ENCODE data around the gene LCE3A. TPM values are rescaled to one million over a fixed set of nuclear protein-coding genes. Genes with fewer than 3 reads are reported as not detected.

LCE3A gene
- total and polyA plus RNA-seq, 10 donors = not detected

DNA sequence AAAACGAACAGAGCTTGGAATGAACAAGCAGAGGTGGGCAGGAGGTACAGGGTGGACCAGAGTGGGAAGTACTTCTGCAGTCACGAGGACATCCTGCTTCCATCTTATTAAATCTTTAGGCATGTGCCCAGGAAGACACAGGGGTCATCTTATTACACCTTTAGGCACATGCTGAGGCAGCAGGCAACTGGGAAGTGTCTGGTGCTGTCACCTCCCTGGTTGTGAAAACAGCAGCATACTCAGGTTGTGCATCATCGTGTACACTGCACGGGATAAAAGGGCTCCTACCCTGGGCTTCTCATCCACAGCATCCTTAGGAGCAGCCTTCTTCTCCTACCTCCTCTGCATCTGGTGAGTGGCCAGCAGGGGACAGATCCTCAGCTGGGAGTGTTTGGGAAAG is 23.0 kb downstream of the LCE3A start, which contains the start of gene LCE3C:
Gene LCE3C, plus strand, starts transcription at position 301 of the 400 bp plus-strand sequence. CDS start 498 bp downstream, outside the sequence.
- intact Hi-C loops (cut with DNase I; ENCODE audit: low total_unique reads) = no loop called here
- H3K36me3 ChIP-seq = no peaks in the 10 kb centered on the region
- DNase-seq = no peak
- no peak within 1 kb of the TSS for H3K4me3 ChIP-seq
- H3K4me1 ChIP-seq = no peaks in the 10 kb centered on the region
- peaks cover 0 to 17% (median 3%) of the 10 kb centered on the region in 8 donors for H3K9me3 ChIP-seq
- H3K27ac ChIP-seq = no peak within 1 kb of the TSS
- TF ChIP-seq CTCF (IDR thresholded peaks at IDR 0.05 in 8 of 11, conservative IDR thresholded peaks at IDR 0.05 in 3 of 11) (no peak), POLR2AphosphoS5 (IDR thresholded peaks at IDR 0.05) (no peak), POLR2A (IDR thresholded peaks at IDR 0.05) (no peak)
- WGBS, 5 donors = 75 to 78% (median 78%) methylated on average over 3 to 4 of the region's 4 CpGs; no CpG with 5 or more reads in 2 of the 5 donors
- H3K27me3 ChIP-seq (replicated peaks in 1 of 7) = no peaks in the 10 kb centered on the region

DNA sequence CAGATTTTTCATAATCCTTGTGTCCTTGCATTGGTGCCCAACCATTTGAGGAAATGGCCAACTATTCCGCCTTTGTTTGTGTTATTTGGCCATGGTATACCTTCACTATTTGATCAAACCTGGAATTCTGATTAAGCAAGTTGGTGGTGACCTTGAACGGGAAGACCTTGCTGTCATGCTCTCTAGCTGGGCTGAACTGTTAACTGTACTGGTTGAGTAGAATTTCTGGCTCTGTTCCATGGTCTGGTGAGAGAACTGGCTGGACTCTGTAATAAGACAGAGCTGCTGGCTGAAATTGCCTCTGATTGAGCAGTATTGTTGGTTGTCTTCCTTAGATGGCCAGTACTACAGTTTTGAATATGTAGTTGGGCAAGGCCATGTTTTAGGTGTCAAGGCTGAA is 25.9 kb downstream of the LCE3A start:
- no peak for DNase-seq
- no peaks in the 10 kb centered on the region for H3K27me3 ChIP-seq (replicated peaks in 1 of 7)
- 80 to 88% (median 81%) methylated on average over 1 to 2 of the region's 2 CpGs; no CpG with 5 or more reads in 2 of the 5 donors for WGBS, 5 donors
- no peak overlapping the region for H3K27ac ChIP-seq
- H3K4me1 ChIP-seq = no peaks in the 10 kb centered on the region
- intact Hi-C loops (cut with DNase I; ENCODE audit: low total_unique reads) = no loop called here
- TF ChIP-seq POLR2AphosphoS5 (IDR thresholded peaks at IDR 0.05) (no peak), CTCF (IDR thresholded peaks at IDR 0.05 in 8 of 11, conservative IDR thresholded peaks at IDR 0.05 in 3 of 11) (no peak), POLR2A (IDR thresholded peaks at IDR 0.05) (no peak)
- peaks cover 0 to 17% (median 3%) of the 10 kb centered on the region in 8 donors for H3K9me3 ChIP-seq
- no peaks in the 10 kb centered on the region for H3K36me3 ChIP-seq
- H3K4me3 ChIP-seq = no peak overlapping the region

- no peaks in the 10 kb centered on the region for H3K36me3 ChIP-seq
- H3K4me3 ChIP-seq = no peak overlapping the region
- H3K9me3 ChIP-seq = no peaks in the 10 kb centered on the region
- no peak for TF ChIP-seq POLR2A (IDR thresholded peaks at IDR 0.05)
- TF ChIP-seq CTCF (IDR thresholded peaks at IDR 0.05 in 8 of 11, conservative IDR thresholded peaks at IDR 0.05 in 3 of 11) = no peak
- TF ChIP-seq POLR2AphosphoS5 (IDR thresholded peaks at IDR 0.05) = no peak
- H3K27ac ChIP-seq = no peak overlapping the region
- DNase-seq = no peak
- H3K27me3 ChIP-seq (replicated peaks in 1 of 7) = peaks cover 0 to 1% (median 0%) of the 10 kb centered on the region in 7 donors
- intact Hi-C loops (cut with DNase I; ENCODE audit: low total_unique reads) = no loop called here
- 43 to 64% (median 63%) methylated on average over 1 of the region's 1 CpG; no CpG with 5 or more reads in 2 of the 5 donors for WGBS, 5 donors
- H3K4me1 ChIP-seq = no peaks in the 10 kb centered on the region
Observed at GRCh38 chr1:152585586-152585985, 37.3 kb downstream of the LCE3A start.

- WGBS, 5 donors = 54 to 81% (median 67%) methylated on average over 1 of the region's 1 CpG
- H3K36me3 ChIP-seq = no peaks in the 10 kb centered on the region
- no peak overlapping the region for H3K27ac ChIP-seq
- H3K27me3 ChIP-seq (replicated peaks in 1 of 7) = peaks cover 0 to 21% (median 0%) of the 10 kb centered on the region in 7 donors
- no peaks in the 10 kb centered on the region for H3K9me3 ChIP-seq
- no peaks in the 10 kb centered on the region for H3K4me1 ChIP-seq
- no peak overlapping the region for H3K4me3 ChIP-seq
- intact Hi-C loops (cut with DNase I; ENCODE audit: low total_unique reads) = no loop called here
- DNase-seq = no peak
- TF ChIP-seq POLR2AphosphoS5 (IDR thresholded peaks at IDR 0.05) (no peak), CTCF (IDR thresholded peaks at IDR 0.05 in 8 of 11, conservative IDR thresholded peaks at IDR 0.05 in 3 of 11) (no peak), POLR2A (IDR thresholded peaks at IDR 0.05) (no peak)
Observed at GRCh38 chr1:152582647-152583046, 40.3 kb downstream of the LCE3A start.
